A673 (cell line): ENCODE results near the gene VAV3.

Source experiments
- EZH2 ChIP-seq: fragments of 200-600 bp; sonication (generic); IDR thresholded peaks from 2 replicates; pipeline ENCODE4 v1.6.1; 2017; ENCODE audit warnings: borderline replicate concordance, low read depth, mild to moderate bottlenecking, mixed read lengths, antibody characterized with exemption, low read length; ENCODE audit not compliant: poor library complexity, severe bottlenecking
- TF ChIP-seq, protein P1 (sequence below): fragments of 300-800, 200-600 bp; sonication (generic); conservative IDR thresholded peaks from 2 replicates; pipeline ENCODE4 v1.5.1; 2017; ENCODE audit warnings: low read depth, mild to moderate bottlenecking, antibody characterized with exemption, low read length, moderate library complexity, mixed read lengths

DNA sequence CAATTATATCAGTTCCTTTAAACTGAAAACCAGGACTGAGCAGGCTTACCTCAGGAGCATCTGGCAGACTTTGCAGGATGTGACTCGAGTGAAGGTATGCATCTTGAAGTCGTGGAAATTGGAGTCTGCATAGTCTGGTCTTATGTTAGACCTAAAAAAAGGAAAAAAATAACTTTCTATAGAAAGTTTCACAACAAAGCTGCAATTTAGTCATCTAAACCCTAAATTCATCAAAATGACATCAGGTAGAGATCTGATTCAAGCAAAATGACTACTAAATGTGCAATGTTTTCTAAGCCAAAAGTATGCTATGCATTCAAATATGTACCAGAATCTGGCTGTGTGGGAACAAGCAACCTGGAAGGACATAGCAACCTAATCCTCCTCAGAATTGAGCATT is 260.1 kb downstream of the VAV3 start:
- TF ChIP-seq, protein P1, sequence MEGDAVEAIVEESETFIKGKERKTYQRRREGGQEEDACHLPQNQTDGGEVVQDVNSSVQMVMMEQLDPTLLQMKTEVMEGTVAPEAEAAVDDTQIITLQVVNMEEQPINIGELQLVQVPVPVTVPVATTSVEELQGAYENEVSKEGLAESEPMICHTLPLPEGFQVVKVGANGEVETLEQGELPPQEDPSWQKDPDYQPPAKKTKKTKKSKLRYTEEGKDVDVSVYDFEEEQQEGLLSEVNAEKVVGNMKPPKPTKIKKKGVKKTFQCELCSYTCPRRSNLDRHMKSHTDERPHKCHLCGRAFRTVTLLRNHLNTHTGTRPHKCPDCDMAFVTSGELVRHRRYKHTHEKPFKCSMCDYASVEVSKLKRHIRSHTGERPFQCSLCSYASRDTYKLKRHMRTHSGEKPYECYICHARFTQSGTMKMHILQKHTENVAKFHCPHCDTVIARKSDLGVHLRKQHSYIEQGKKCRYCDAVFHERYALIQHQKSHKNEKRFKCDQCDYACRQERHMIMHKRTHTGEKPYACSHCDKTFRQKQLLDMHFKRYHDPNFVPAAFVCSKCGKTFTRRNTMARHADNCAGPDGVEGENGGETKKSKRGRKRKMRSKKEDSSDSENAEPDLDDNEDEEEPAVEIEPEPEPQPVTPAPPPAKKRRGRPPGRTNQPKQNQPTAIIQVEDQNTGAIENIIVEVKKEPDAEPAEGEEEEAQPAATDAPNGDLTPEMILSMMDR = no peak
- no peak for TF ChIP-seq EZH2
